Fibroblast of the conjunctiva (primary cell): ENCODE results near the gene SPATA31A5.
"Not testable (repeated sequence)": the region's sequence is repeated elsewhere in the genome, so short reads cannot be mapped to it uniquely, and the experiment has no call there.

Experiments used
- DNase-seq: peaks from one replicate; pipeline ENCODE4 v3.0.0-alpha.2; 2010; ENCODE audit warnings: low read depth

Gene SPATA31A5

DNA sequence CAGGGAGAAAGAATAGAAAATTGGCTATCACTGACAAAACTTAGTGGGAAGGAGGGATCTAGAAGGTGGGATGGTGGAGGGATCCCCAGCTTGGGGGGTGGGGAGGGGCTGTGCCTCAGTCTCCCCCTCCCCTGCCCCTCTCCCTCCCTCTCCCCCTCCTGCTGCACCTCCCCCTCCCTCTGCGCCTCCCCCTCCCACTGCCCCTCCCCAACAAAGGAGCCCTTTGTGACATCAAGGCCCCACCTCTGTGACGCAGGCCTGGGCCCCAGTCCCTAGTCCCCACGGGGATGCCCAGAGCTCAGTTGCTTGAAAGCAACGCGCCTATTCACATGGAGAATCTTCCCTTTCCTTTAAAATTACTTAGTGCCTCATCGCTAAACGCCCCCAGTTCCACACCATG is at the start of gene SPATA31A5:
SPATA31A5 (plus strand) TSS at position 301 of the 400 bp plus-strand sequence; CDS start at position 330, 29 bp downstream.
- DNase-seq = not testable (repeated sequence)

DNA sequence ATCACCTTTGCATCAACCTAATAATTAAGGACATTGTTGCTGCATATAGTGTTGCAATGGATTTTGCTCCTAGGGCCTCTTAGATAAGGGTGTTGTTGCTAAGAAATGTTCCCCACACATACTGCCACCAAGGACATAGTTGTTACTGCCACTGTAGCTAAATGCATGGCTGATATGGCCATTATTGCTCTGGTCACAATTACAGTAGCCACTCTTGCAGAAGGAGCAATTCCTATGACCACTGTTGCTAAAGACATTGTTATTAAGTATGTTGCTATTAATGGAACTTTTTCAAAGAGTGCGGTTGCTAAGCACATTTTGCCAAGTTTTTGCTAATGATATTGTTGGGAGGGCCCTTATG is 48.8 kb downstream of the SPATA31A5 start:
- not testable (repeated sequence) for DNase-seq

DNA sequence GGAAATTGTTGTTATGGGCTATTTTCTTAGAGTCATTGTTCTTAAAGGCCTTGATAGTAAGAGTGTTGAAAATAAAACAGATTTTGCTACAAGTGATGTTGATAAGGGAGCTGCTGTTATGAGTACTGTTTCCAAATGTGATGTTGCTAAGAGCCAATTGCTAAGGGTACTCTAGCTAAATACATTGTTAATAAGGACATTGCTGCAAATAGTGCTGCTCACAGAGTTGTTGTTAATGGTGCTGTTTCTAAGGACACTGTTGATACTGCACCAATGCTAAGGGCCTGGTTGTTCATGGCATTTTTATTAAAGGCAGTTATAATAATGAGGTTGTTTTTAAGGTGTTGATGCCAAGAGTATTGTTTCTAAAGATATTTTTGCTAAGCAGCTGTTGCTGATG is 52.2 kb downstream of the SPATA31A5 start:
- DNase-seq = not testable (repeated sequence)
